B cell (primary cell): ENCODE data around the gene FNDC3A. TPM values are rescaled to one million over a fixed set of nuclear protein-coding genes. Genes with fewer than 3 reads are reported as not detected.

ENCODE experiments used
- ATAC-seq: fragments of 200-7000 bp; cut with Tn5 transposase; one replicate; pipeline ENCODE4 v1.10.0; 2021; ENCODE audit warnings: low read depth, mild to moderate bottlenecking, moderate number of reproducible peaks, moderate library complexity
- CTCF ChIA-PET: fragments of 350-600 bp; sonication (Branson Sonifier 250); formaldehyde crosslinking; loops from one replicate; lab custom pipeline; 2021; ENCODE audit warnings: antibody characterized with exemption, inconsistent platforms; lab: Charles Lee
- POLR2A ChIA-PET: fragments of 350-600 bp; sonication (Branson Sonifier 250); formaldehyde crosslinking; loops from one replicate; lab custom pipeline; 2021; ENCODE audit warnings: antibody characterized with exemption; lab: Charles Lee
- DNase-seq: peaks from one replicate; pipeline ENCODE4 v3.0.0; 2013
- H2AFZ ChIP-seq: 2 replicates; pipeline ENCODE4 v1.6.1; 2012; ENCODE audit warnings: mild to moderate bottlenecking, low read depth, low read length; ENCODE audit not compliant: insufficient read depth, poor library complexity, severe bottlenecking
- H3K27ac ChIP-seq, 2 donors: 1 replicate in 1 of 2; 2 replicates in 1 of 2; pipeline ENCODE4 v1.5.1; 2012 to 2013; ENCODE audit warnings: low read length in 2 of 2, mild to moderate bottlenecking in 2 of 2, moderate library complexity in 1 of 2
- H3K27me3 ChIP-seq, 4 experiments: fragments of 200-600 bp in 1 of 4; sonication (generic) in 1 of 4; replicated peaks in 1 of 4; 1 replicate in 2 of 4; 2 replicates in 2 of 4; pipeline versions ENCODE4 v1.6.1 to v1.7.0; 2013 to 2016; ENCODE audit warnings: low read length in 3 of 4, mild to moderate bottlenecking in 2 of 4, mixed read lengths in 1 of 4, moderate library complexity in 1 of 4; ENCODE audit not compliant: insufficient read depth in 4 of 4, control insufficient read depth in 3 of 4; ENCODE audit errors: control extremely low read depth in 1 of 4
- H3K36me3 ChIP-seq, 2 experiments: replicated peaks in 1 of 2; 1 replicate in 1 of 2; 2 replicates in 1 of 2; pipeline versions ENCODE4 v1.6.1 to v1.7.1; 2013; ENCODE audit warnings: low read length in 1 of 2; ENCODE audit not compliant: insufficient read depth in 2 of 2, control insufficient read depth in 1 of 2; ENCODE audit errors: control extremely low read depth in 1 of 2, extremely low read depth in 1 of 2
- H3K4me1 ChIP-seq, 2 donors: fragments of 200-600 bp in 1 of 2; sonication (generic) in 1 of 2; 1 replicate in 1 of 2; 2 replicates in 1 of 2; pipeline versions ENCODE4 v1.5.1 to v1.6.1; 2013 to 2017; ENCODE audit warnings: low read length in 2 of 2; ENCODE audit not compliant: control insufficient read depth in 2 of 2, insufficient read depth in 2 of 2
- H3K4me2 ChIP-seq: replicated peaks from 2 replicates; pipeline ENCODE3; 2012; ENCODE audit warnings: mild to moderate bottlenecking, low read depth, low read length; ENCODE audit not compliant: poor library complexity, severe bottlenecking
- H3K4me3 ChIP-seq, 5 experiments: fragments of 200-600 bp in 1 of 5; sonication (generic) in 1 of 5; 1 replicate in 3 of 5; 2 replicates in 2 of 5; pipeline versions ENCODE4 v1.5.1 to v1.7.0; 2011 to 2016; ENCODE audit warnings: low read length in 4 of 5, mild to moderate bottlenecking in 4 of 5, low read depth in 2 of 5, control low read depth in 1 of 5, moderate library complexity in 1 of 5; ENCODE audit not compliant: insufficient read depth in 1 of 5; ENCODE audit errors: control extremely low read depth in 1 of 5, extremely low read depth in 1 of 5
- H3K79me2 ChIP-seq: fragments of 200-600 bp; sonication (generic); one replicate; pipeline ENCODE4 v1.6.0; 2016; ENCODE audit warnings: low read length; ENCODE audit not compliant: control insufficient read depth, insufficient read depth
- H3K9ac ChIP-seq: fragments of 200-600 bp; sonication (generic); 2 replicates; pipeline ENCODE4 v1.6.1; 2017; ENCODE audit warnings: mild to moderate bottlenecking, low read length, moderate library complexity
- H3K9me3 ChIP-seq, 3 donors: one replicate each; pipeline versions ENCODE4 v1.6.1 to v1.7.1; 2013; ENCODE audit warnings: low read length in 2 of 3; ENCODE audit not compliant: control insufficient read depth in 2 of 3, insufficient read depth in 1 of 3; ENCODE audit errors: control extremely low read depth in 1 of 3
- H4K20me1 ChIP-seq: 2 replicates; pipeline ENCODE4 v1.6.0; 2012; ENCODE audit warnings: mild to moderate bottlenecking, low read length; ENCODE audit not compliant: insufficient read depth, control insufficient read depth, poor library complexity, severe bottlenecking
- H3K27ac Mint-ChIP-seq: one replicate; pipeline ENCODE4 v1.8.0; 2021; ENCODE audit warnings: mixed read lengths
- H3K27me3 Mint-ChIP-seq: one replicate; pipeline ENCODE4 v1.8.0; 2021; ENCODE audit warnings: mixed read lengths
- H3K4me1 Mint-ChIP-seq: one replicate; pipeline ENCODE4 v1.8.0; 2021; ENCODE audit warnings: mixed read lengths
- H3K4me3 Mint-ChIP-seq: one replicate; pipeline ENCODE4 v1.8.0; 2021; ENCODE audit warnings: mixed read lengths
- H3K9me3 Mint-ChIP-seq: one replicate; pipeline ENCODE4 v1.8.0; 2022; ENCODE audit warnings: mixed read lengths; ENCODE audit not compliant: insufficient read depth
- EZH2 ChIP-seq: IDR thresholded peaks from 2 replicates; pipeline ENCODE4 v1.6.1; 2012; ENCODE audit warnings: borderline replicate concordance, low read depth, mild to moderate bottlenecking, moderate library complexity, low read length; ENCODE audit not compliant: insufficient read depth, poor library complexity, severe bottlenecking
- WGBS: methylation state at CpG from one replicate; pipeline ENCODE4 v1.1.5; 2013; ENCODE audit warnings: missing lambda C conversion rate; ENCODE audit not compliant: insufficient coverage; 5-methylcytosine and 5-hydroxymethylcytosine counted together
- intact Hi-C: fragments of 100-400 bp; cut with micrococcal nuclease; formaldehyde crosslinking; loops from one replicate; pipeline ENCODE4 v1.10.0; 2022
- polyA plus RNA-seq: library from polyadenylated mRNA; depleted of rRNA; stranded (reverse); fragments of >200 nt; gene quantifications from 2 replicates; pipeline ENCODE4 v1.2.3, GENCODE V29; 2012
- total RNA-seq, 2 donors: library from RNA; stranded (reverse); fragments of 120-200 nt in 1 of 2; gene quantifications; 1 replicate in 1 of 2; 2 replicates in 1 of 2; pipeline versions ENCODE4 v1.2.3 to v1.2.4, GENCODE V29; 2013 to 2022
- TF ChIP-seq, protein P1 (sequence below): fragments of 200-600 bp; IDR thresholded peaks from one replicate; pipeline ENCODE4 v1.8.0; 2022; ENCODE audit warnings: antibody characterized with exemption, mild to moderate bottlenecking

Gene FNDC3A
- total and polyA plus RNA-seq, 2 donors (not counting 1 experiment from before 2014, with no cell fraction given): 13.5 to 37.1 TPM

DNA sequence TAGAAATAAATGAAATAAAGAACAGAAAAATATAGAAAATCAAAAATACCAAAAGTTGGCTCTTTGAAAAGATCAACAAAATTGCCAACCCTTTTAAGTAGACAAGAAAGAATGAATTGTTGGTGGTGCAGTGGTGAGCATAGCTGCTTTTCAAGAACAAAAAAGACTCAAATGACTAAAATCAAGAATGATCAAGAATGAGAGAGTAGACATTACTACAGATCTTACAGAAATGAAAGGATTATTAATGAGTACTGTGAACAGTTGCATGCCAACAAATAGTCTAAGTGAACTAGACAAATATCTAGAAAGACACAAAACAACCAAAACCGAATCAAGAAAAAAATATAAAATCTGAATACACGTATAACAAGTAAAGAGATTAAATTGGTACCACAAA, 53.9 kb downstream of the FNDC3A start:
- Histone ChIP-seq H3K9ac (no peak overlapping the region), H3K36me3 (no peaks in the 10 kb centered on the region), H3K27me3 (no peaks in the 10 kb centered on the region), H4K20me1 (no peaks in the 10 kb centered on the region), H3K9me3 (peaks cover 0 to under 1% (median 0%) of the 10 kb centered on the region in 3 donors), H3K27ac (no peak overlapping the region), H3K79me2 (no peaks in the 10 kb centered on the region), H3K4me3 (no peak overlapping the region), H3K4me2 (no peak overlapping the region), H2AFZ (no peak overlapping the region), H3K4me1 (no peaks in the 10 kb centered on the region)
- peaks cover 2% of the 10 kb centered on the region for H3K9me3 Mint-ChIP-seq
- WGBS: no CpG with 5 or more reads among the region's 2 CpGs
- ChIA-PET CTCF (no interaction called here), POLR2A (interaction anchor here (0.6 kb wide), 1 partner anchor 1991 kb away, joined by 3 read pairs; no protein-coding TSS in a partner anchor)
- DNase-seq: no peak
- no peak overlapping the region for H3K27ac Mint-ChIP-seq
- H3K27me3 Mint-ChIP-seq: no peaks in the 10 kb centered on the region
- ATAC-seq: no peak
- peaks cover 4% of the 10 kb centered on the region for H3K4me1 Mint-ChIP-seq
- intact Hi-C loops: no loop called here
- H3K4me3 Mint-ChIP-seq: no peak overlapping the region
- TF ChIP-seq, protein P1, sequence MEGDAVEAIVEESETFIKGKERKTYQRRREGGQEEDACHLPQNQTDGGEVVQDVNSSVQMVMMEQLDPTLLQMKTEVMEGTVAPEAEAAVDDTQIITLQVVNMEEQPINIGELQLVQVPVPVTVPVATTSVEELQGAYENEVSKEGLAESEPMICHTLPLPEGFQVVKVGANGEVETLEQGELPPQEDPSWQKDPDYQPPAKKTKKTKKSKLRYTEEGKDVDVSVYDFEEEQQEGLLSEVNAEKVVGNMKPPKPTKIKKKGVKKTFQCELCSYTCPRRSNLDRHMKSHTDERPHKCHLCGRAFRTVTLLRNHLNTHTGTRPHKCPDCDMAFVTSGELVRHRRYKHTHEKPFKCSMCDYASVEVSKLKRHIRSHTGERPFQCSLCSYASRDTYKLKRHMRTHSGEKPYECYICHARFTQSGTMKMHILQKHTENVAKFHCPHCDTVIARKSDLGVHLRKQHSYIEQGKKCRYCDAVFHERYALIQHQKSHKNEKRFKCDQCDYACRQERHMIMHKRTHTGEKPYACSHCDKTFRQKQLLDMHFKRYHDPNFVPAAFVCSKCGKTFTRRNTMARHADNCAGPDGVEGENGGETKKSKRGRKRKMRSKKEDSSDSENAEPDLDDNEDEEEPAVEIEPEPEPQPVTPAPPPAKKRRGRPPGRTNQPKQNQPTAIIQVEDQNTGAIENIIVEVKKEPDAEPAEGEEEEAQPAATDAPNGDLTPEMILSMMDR: no peak
- no peak for TF ChIP-seq EZH2

DNA sequence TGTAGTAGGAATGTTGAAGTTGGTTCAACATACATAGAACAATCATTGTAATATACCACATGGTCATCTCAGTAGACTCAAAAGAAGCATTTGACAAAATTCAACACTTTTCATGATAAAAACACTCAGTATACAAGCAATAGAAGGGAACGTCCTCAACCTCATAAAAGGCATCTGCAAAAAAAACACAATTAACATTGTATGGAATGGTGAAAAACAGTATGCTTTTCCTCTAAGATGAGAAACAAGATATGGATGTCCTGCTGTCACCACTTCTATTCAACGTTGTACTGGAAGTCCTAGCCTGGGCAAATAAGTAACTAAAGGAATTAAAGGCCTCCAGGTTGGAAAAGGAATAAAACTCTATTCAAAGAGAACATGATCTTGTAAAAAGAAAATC, 54.5 kb downstream of the FNDC3A start:
- no CpG with 5 or more reads among the region's 2 CpGs for WGBS
- TF ChIP-seq, protein P1: no peak
- TF ChIP-seq EZH2: no peak
- Mint-ChIP-seq H3K27me3 (no peaks in the 10 kb centered on the region), H3K9me3 (peaks cover 2% of the 10 kb centered on the region), H3K4me3 (no peak overlapping the region), H3K4me1 (peaks cover 4% of the 10 kb centered on the region), H3K27ac (no peak overlapping the region)
- ChIA-PET POLR2A (no interaction called here), CTCF (no interaction called here)
- Histone ChIP-seq H3K4me1 (no peaks in the 10 kb centered on the region), H3K36me3 (no peaks in the 10 kb centered on the region), H3K4me3 (no peak overlapping the region), H3K27me3 (no peaks in the 10 kb centered on the region), H3K9me3 (no peaks in the 10 kb centered on the region), H3K79me2 (no peaks in the 10 kb centered on the region), H3K4me2 (no peak overlapping the region), H3K27ac (no peak overlapping the region), H2AFZ (no peak overlapping the region), H3K9ac (no peak overlapping the region), H4K20me1 (no peaks in the 10 kb centered on the region)
- ATAC-seq (no peak), DNase-seq (no peak)
- intact Hi-C loops: loop anchor here (5.0 kb wide), 1 partner anchor 53 kb away; the partner anchor contains the start of gene FNDC3A
